HUES48 (cell line): ENCODE data around the gene ZMPSTE24.
"Not testable (repeated sequence)": the region's sequence is repeated elsewhere in the genome, so short reads cannot be mapped to it uniquely, and the experiment has no call there.

Experiments
- H3K27ac ChIP-seq: one replicate; pipeline ENCODE4 v1.7.0; 2013; ENCODE audit warnings: low read depth, low read length, inconsistent platforms
- H3K27me3 ChIP-seq: 2 replicates; pipeline ENCODE4 v1.6.1; 2013; ENCODE audit warnings: mild to moderate bottlenecking, low read length; ENCODE audit not compliant: control insufficient read depth, insufficient read depth
- H3K36me3 ChIP-seq: 2 replicates; pipeline ENCODE4 v1.6.1; 2013; ENCODE audit warnings: low read length; ENCODE audit not compliant: control insufficient read depth, insufficient read depth
- H3K4me1 ChIP-seq: 2 replicates; pipeline ENCODE4 v1.6.1; 2013; ENCODE audit warnings: mild to moderate bottlenecking, low read length; ENCODE audit not compliant: control insufficient read depth, insufficient read depth
- H3K4me3 ChIP-seq: 2 replicates; pipeline ENCODE4 v1.5.1; 2013; ENCODE audit warnings: mild to moderate bottlenecking, low read depth, low read length
- H3K9ac ChIP-seq: 2 replicates; pipeline ENCODE4 v1.6.1; 2013; ENCODE audit warnings: mild to moderate bottlenecking, low read depth, low read length, moderate library complexity
- H3K9me3 ChIP-seq: 2 replicates; pipeline ENCODE4 v1.6.1; 2013; ENCODE audit warnings: low read length; ENCODE audit not compliant: control insufficient read depth, insufficient read depth

Gene ZMPSTE24

GRCh38 chr1:40318970-40319621 is 61.1 kb downstream of the ZMPSTE24 start:
- Histone ChIP-seq H3K9ac (no peak overlapping the region), H3K9me3 (no peaks in the 10 kb centered on the region), H3K4me3 (no peak overlapping the region), H3K36me3 (no peaks in the 10 kb centered on the region), H3K4me1 (peaks cover 17% of the 10 kb centered on the region), H3K27me3 (peaks cover 50% of the 10 kb centered on the region), H3K27ac (no peak overlapping the region)

- not testable (repeated sequence) for H3K4me1 ChIP-seq, H3K27ac ChIP-seq, H3K9ac ChIP-seq, H3K27me3 ChIP-seq, H3K36me3 ChIP-seq, H3K9me3 ChIP-seq, H3K4me3 ChIP-seq
Observed at GRCh38 chr1:40331403-40331802, 73.4 kb downstream of the ZMPSTE24 start.

GRCh38 chr1:40332695-40333094 is 74.7 kb downstream of the ZMPSTE24 start:
- Histone ChIP-seq H3K9ac (no peak overlapping the region), H3K27ac (no peak overlapping the region), H3K9me3 (no peaks in the 10 kb centered on the region), H3K36me3 (no peaks in the 10 kb centered on the region), H3K4me3 (no peak overlapping the region), H3K4me1 (no peaks in the 10 kb centered on the region), H3K27me3 (no peaks in the 10 kb centered on the region)

GRCh38 chr1:40337443-40337842 is 79.4 kb downstream of the ZMPSTE24 start:
- Histone ChIP-seq H3K27me3 (0 out of 2 replicates have a peak, but pooled peaks cover 10% of the 10 kb centered on the region), H3K9me3 (no peaks in the 10 kb centered on the region), H3K9ac (no peak overlapping the region), H3K4me1 (no peaks in the 10 kb centered on the region), H3K36me3 (no peaks in the 10 kb centered on the region), H3K4me3 (no peak overlapping the region), H3K27ac (no peak overlapping the region)

GRCh38 chr1:40338745-40339419 is 80.8 kb downstream of the ZMPSTE24 start:
- no peaks in the 10 kb centered on the region for H3K4me1 ChIP-seq
- no peaks in the 10 kb centered on the region for H3K9me3 ChIP-seq
- no peak overlapping the region for H3K9ac ChIP-seq
- no peak overlapping the region for H3K4me3 ChIP-seq
- H3K36me3 ChIP-seq: no peaks in the 10 kb centered on the region
- H3K27ac ChIP-seq: no peak overlapping the region
- H3K27me3 ChIP-seq: 0 out of 2 replicates have a peak, but pooled peaks cover 10% of the 10 kb centered on the region

- H3K4me3 ChIP-seq: no peak overlapping the region
- H3K27me3 ChIP-seq: 0 out of 2 replicates have a peak, but pooled peaks cover 10% of the 10 kb centered on the region
- H3K36me3 ChIP-seq: no peaks in the 10 kb centered on the region
- H3K4me1 ChIP-seq: no peaks in the 10 kb centered on the region
- H3K9ac ChIP-seq: no peak overlapping the region
- no peak overlapping the region for H3K27ac ChIP-seq
- H3K9me3 ChIP-seq: no peaks in the 10 kb centered on the region
Observed at GRCh38 chr1:40339420-40340323, 81.6 kb downstream of the ZMPSTE24 start.

GRCh38 chr1:40341491-40342380 is 83.7 kb downstream of the ZMPSTE24 start:
- 0 out of 2 replicates have a peak, but pooled peaks cover 10% of the 10 kb centered on the region for H3K27me3 ChIP-seq
- no peaks in the 10 kb centered on the region for H3K4me1 ChIP-seq
- no peak overlapping the region for H3K9ac ChIP-seq

GRCh38 chr1:40342381-40342717 is 84.3 kb downstream of the ZMPSTE24 start:
- H3K4me1 ChIP-seq, H3K4me3 ChIP-seq, H3K27me3 ChIP-seq, H3K27ac ChIP-seq, H3K9ac ChIP-seq, H3K9me3 ChIP-seq, H3K36me3 ChIP-seq: not testable (repeated sequence)

More at GRCh38 chr1:40341491-40342380, 83.7 kb downstream of the ZMPSTE24 start:
- H3K27ac ChIP-seq: no peak overlapping the region
- no peaks in the 10 kb centered on the region for H3K36me3 ChIP-seq
- no peaks in the 10 kb centered on the region for H3K9me3 ChIP-seq
- H3K4me3 ChIP-seq: no peak overlapping the region
